ENCODE results near the gene LY6G5B.

GRCh38 chr6:31681135-31681671 lies 11.4 kb downstream of the LY6G5B start:
- TF ChIP-seq, protein P1, sequence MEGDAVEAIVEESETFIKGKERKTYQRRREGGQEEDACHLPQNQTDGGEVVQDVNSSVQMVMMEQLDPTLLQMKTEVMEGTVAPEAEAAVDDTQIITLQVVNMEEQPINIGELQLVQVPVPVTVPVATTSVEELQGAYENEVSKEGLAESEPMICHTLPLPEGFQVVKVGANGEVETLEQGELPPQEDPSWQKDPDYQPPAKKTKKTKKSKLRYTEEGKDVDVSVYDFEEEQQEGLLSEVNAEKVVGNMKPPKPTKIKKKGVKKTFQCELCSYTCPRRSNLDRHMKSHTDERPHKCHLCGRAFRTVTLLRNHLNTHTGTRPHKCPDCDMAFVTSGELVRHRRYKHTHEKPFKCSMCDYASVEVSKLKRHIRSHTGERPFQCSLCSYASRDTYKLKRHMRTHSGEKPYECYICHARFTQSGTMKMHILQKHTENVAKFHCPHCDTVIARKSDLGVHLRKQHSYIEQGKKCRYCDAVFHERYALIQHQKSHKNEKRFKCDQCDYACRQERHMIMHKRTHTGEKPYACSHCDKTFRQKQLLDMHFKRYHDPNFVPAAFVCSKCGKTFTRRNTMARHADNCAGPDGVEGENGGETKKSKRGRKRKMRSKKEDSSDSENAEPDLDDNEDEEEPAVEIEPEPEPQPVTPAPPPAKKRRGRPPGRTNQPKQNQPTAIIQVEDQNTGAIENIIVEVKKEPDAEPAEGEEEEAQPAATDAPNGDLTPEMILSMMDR (IDR thresholded peaks at IDR 0.05) = peak in 3 of 6 experiments; percentile 13 to 31 (median 23)
- TF ChIP-seq POLR2A (IDR thresholded peaks at IDR 0.05) = peak in 1 of 4 donors; percentile 21
